OCI-LY7 (cell line): Measurements from ENCODE around the gene CCSER2. TPM values are rescaled to one million over a fixed set of nuclear protein-coding genes. Genes with fewer than 3 reads are reported as not detected.

Experiments
- BruUV-seq: library from RNA; stranded (reverse); fragments of 400-500 nt; replicated peaks from 2 replicates; lab custom pipeline; 2021; lab: Mats Ljungman, UMichigan
- CTCF ChIA-PET: fragments of 300-600 bp; sonication (Branson Sonifier 250); formaldehyde crosslinking; loops from one replicate; lab custom pipeline; 2022; ENCODE audit warnings: antibody characterized with exemption; ENCODE audit not compliant: unreplicated experiment; lab: Charles Lee
- POLR2A ChIA-PET: fragments of 300-600 bp; sonication (Branson Sonifier 250); formaldehyde crosslinking; loops from one replicate; lab custom pipeline; 2022; ENCODE audit warnings: antibody characterized with exemption; lab: Charles Lee
- DNase-seq: peaks from one replicate; pipeline ENCODE4 v3.0.0-alpha.2; 2015; ENCODE audit warnings: low spot score
- H2AFZ ChIP-seq: fragments of 200-600 bp; sonication (generic), shearing (Covaris generic); 2 replicates; pipeline ENCODE4 v1.6.1; 2014; ENCODE audit warnings: mild to moderate bottlenecking, antibody characterized with exemption, low read length, moderate library complexity
- H3K27ac ChIP-seq: fragments of 200-600 bp; sonication (generic); 2 replicates; pipeline ENCODE4 v1.5.1; 2014; ENCODE audit warnings: mixed run types, low read depth, mild to moderate bottlenecking, moderate library complexity, low read length, inconsistent platforms; ENCODE audit not compliant: poor library complexity, severe bottlenecking
- H3K36me3 ChIP-seq: fragments of 200-600 bp; sonication (generic); 2 replicates; pipeline ENCODE4 v1.6.1; 2014; ENCODE audit warnings: mild to moderate bottlenecking, antibody characterized with exemption, low read length, moderate library complexity, mixed read lengths; ENCODE audit not compliant: insufficient read depth
- H3K4me1 ChIP-seq: fragments of 200-600 bp; sonication (generic); 2 replicates; pipeline ENCODE4 v1.5.1; 2014; ENCODE audit warnings: mild to moderate bottlenecking, low read length; ENCODE audit not compliant: insufficient read depth, poor library complexity, severe bottlenecking
- H3K4me2 ChIP-seq: fragments of 200-600 bp; sonication (generic); 2 replicates; pipeline ENCODE4 v1.6.1; 2014; ENCODE audit warnings: mild to moderate bottlenecking, low read length
- H3K4me3 ChIP-seq: fragments of 200-600 bp; sonication (generic); 2 replicates; pipeline ENCODE4 v1.5.1; 2014; ENCODE audit warnings: mild to moderate bottlenecking, low read depth, low read length; ENCODE audit not compliant: poor library complexity, severe bottlenecking
- H3K79me2 ChIP-seq: fragments of 200-600 bp; sonication (generic); 2 replicates; pipeline ENCODE4 v1.6.1; 2016; ENCODE audit warnings: low read depth, mild to moderate bottlenecking, low read length, moderate library complexity, mixed read lengths; ENCODE audit not compliant: insufficient read depth
- H3K9me2 ChIP-seq: fragments of 200-600 bp; sonication (generic); 2 replicates; pipeline ENCODE4 v1.6.1; 2016; ENCODE audit warnings: mild to moderate bottlenecking, low read length, mixed read lengths; ENCODE audit not compliant: insufficient read depth
- H3K9me3 ChIP-seq: fragments of 200-600 bp; sonication (generic); 2 replicates; pipeline ENCODE4 v1.6.1; 2014; ENCODE audit warnings: mild to moderate bottlenecking, mixed run types, low read length, mixed read lengths
- H4K20me1 ChIP-seq: fragments of 200-600 bp; sonication (generic); 2 replicates; pipeline ENCODE4 v1.6.1; 2014; ENCODE audit warnings: mild to moderate bottlenecking, antibody characterized with exemption, low read length, moderate library complexity, mixed read lengths; ENCODE audit not compliant: insufficient read depth
- CTCF ChIP-seq: fragments of 200-600 bp; sonication (generic); conservative IDR thresholded peaks from 2 replicates; pipeline ENCODE4 v1.5.1; 2014; ENCODE audit warnings: mild to moderate bottlenecking, antibody characterized with exemption, low read length, moderate library complexity, mixed read lengths
- EZH2phosphoT487 ChIP-seq: fragments of 200-600 bp; sonication (generic); IDR thresholded peaks from 2 replicates; pipeline ENCODE4 v1.6.1; 2018; ENCODE audit warnings: low read depth, borderline replicate concordance, mild to moderate bottlenecking, mixed run types, antibody characterized with exemption, low read length, moderate library complexity, mixed read lengths
- intact Hi-C: fragments of 100-400 bp; cut with micrococcal nuclease; formaldehyde crosslinking; loops from one replicate; pipeline ENCODE4 v1.10.0; 2022; ENCODE audit not compliant: unreplicated experiment
- total RNA-seq, 2 experiments: library from RNA; depleted of rRNA in 1 of 2; stranded (reverse); fragments of >200 nt in 1 of 2; shearing (Covaris generic) in 1 of 2; gene quantifications; 2 replicates each; pipeline ENCODE4 v1.2.3, GENCODE V29; 2014 to 2022

The CCSER2 gene
- total RNA-seq, 2 experiments from 2014 or later: 15.9 to 30.1 TPM

DNA sequence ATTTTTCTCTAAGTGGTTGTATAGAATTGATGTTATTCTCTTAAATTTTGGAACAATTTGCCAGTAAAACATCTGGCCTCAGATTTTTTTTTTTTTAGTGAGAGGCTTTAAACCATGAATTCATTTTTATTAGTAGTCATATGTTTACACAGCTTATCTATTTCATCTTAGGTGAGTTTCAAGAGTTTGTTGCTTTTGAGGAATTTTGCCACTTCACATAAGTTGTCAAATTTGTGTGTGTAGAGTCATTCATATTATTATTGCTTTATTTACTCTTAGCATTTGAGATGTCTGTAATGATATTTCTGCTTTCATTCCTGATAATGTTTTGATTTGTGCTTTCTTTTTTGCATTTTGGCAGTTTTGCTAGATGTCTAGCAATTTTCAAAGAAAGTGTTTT is 132.1 kb downstream of the CCSER2 start:
- Histone ChIP-seq H3K9me3 (no peaks in the 10 kb centered on the region), H3K36me3 (no peaks in the 10 kb centered on the region), H3K27ac (no peak overlapping the region), H3K4me2 (no peak overlapping the region), H3K9me2 (no peaks in the 10 kb centered on the region), H3K4me3 (no peak overlapping the region), H3K79me2 (no peaks in the 10 kb centered on the region), H4K20me1 (no peaks in the 10 kb centered on the region), H2AFZ (no peak overlapping the region), H3K4me1 (no peaks in the 10 kb centered on the region)
- ChIA-PET POLR2A (no interaction called here), CTCF (no interaction called here)
- DNase-seq: no peak
- no TSS peak for BruUV-seq
- intact Hi-C loops: no loop called here
- no peak for TF ChIP-seq CTCF
- no peak for TF ChIP-seq EZH2phosphoT487

GRCh38 chr10:84469470-84469869 is 141.1 kb downstream of the CCSER2 start:
- DNase-seq: no peak
- ChIA-PET CTCF (no interaction called here), POLR2A (interaction anchor here (0.6 to 1.4 kb wide), 3 partner anchors 13 to 570 kb away, joined by 3 to 8 read pairs (median 3); no protein-coding TSS in a partner anchor)
- Histone ChIP-seq H3K27ac (no peak overlapping the region), H3K9me3 (no peaks in the 10 kb centered on the region), H3K4me3 (no peak overlapping the region), H3K36me3 (no peaks in the 10 kb centered on the region), H3K4me1 (no peaks in the 10 kb centered on the region), H2AFZ (no peak overlapping the region), H3K9me2 (no peaks in the 10 kb centered on the region), H4K20me1 (no peaks in the 10 kb centered on the region), H3K4me2 (no peak overlapping the region), H3K79me2 (no peaks in the 10 kb centered on the region)
- no TSS peak for BruUV-seq
- TF ChIP-seq CTCF: no peak
- no peak for TF ChIP-seq EZH2phosphoT487
- intact Hi-C loops: no loop called here

- Histone ChIP-seq H3K9me2 (no peaks in the 10 kb centered on the region), H3K27ac (no peak overlapping the region), H4K20me1 (no peaks in the 10 kb centered on the region), H2AFZ (no peak overlapping the region), H3K9me3 (no peaks in the 10 kb centered on the region), H3K36me3 (no peaks in the 10 kb centered on the region), H3K79me2 (no peaks in the 10 kb centered on the region), H3K4me2 (no peak overlapping the region), H3K4me1 (no peaks in the 10 kb centered on the region), H3K4me3 (no peak overlapping the region)
- intact Hi-C loops: no loop called here
- no peak for TF ChIP-seq EZH2phosphoT487
- TF ChIP-seq CTCF: no peak
- ChIA-PET POLR2A (no interaction called here), CTCF (no interaction called here)
- no peak for DNase-seq
- BruUV-seq: no TSS peak
Measured at GRCh38 chr10:84473136-84473535, 144.7 kb downstream of the CCSER2 start.
